HepG2 (cell line): ENCODE results near the gene FUZ. TPM values are rescaled to one million over a fixed set of nuclear protein-coding genes. Genes with fewer than 3 reads are reported as not detected.

Experiments used
- ATAC-seq: fragments of 200-7000 bp; cut with Tn5 transposase; 3 replicates; pipeline ENCODE4 v1.9.1; 2020; ENCODE audit warnings: mild to moderate bottlenecking, moderate library complexity
- BruUV-seq: library from RNA; stranded (reverse); fragments of 400-500 nt; replicated peaks from 2 replicates; lab custom pipeline; 2021; lab: Mats Ljungman, UMichigan
- CTCF ChIA-PET: fragments of 300-600 bp; formaldehyde crosslinking; extraction: SDS; loops from one replicate; lab custom pipeline; 2021; ENCODE audit warnings: low total read pairs, inconsistent platforms, low intra/inter-chr PET ratio; lab: Yijun Ruan, JAX
- POLR2A ChIA-PET: fragments of 350-600 bp; sonication (Branson Sonifier 250); formaldehyde crosslinking; loops from one replicate; lab custom pipeline; 2020; ENCODE audit warnings: antibody characterized with exemption, inconsistent platforms; lab: Yijun Ruan, JAX
- DNase-seq: peaks from one replicate; pipeline ENCODE4 v3.0.0-alpha.2; 2015; ENCODE audit warnings: low spot score
- FAIRE-seq: peaks from 3 replicates; lab custom pipeline; 2011; peaks lifted over from hg19 to GRCh38; lab: Jason Lieb, UNC
- H2AFZ ChIP-seq: one replicate; pipeline ENCODE4 v1.6.1; 2011; ENCODE audit warnings: low read length, inconsistent platforms
- H3K27ac ChIP-seq: fragments of 300-600 bp; 3 replicates; pipeline ENCODE4 v1.8.0; 2011; ENCODE audit warnings: mixed run types, mild to moderate bottlenecking, mixed read lengths, low read length, inconsistent platforms; ENCODE audit not compliant: insufficient read depth; ENCODE audit errors: extremely low read length
- H3K27me3 ChIP-seq, 2 experiments: fragments of 200-600 bp in 1 of 2; 2 replicates in 1 of 2; 3 replicates in 1 of 2; pipeline versions ENCODE4 v1.6.0 to v1.8.0; 2011; ENCODE audit warnings: low read length in 2 of 2, mild to moderate bottlenecking in 2 of 2, moderate library complexity in 2 of 2, inconsistent platforms in 1 of 2; ENCODE audit not compliant: insufficient read depth in 2 of 2, control insufficient read depth in 1 of 2
- H3K36me3 ChIP-seq, 2 experiments: fragments of 200-600 bp in 1 of 2; replicated peaks in 1 of 2; 2 replicates in 1 of 2; 3 replicates in 1 of 2; pipeline versions ENCODE4 v1.5.1 to v1.8.0; 2011; ENCODE audit warnings: low read length in 2 of 2, inconsistent platforms in 1 of 2; ENCODE audit not compliant: insufficient read depth in 2 of 2, control insufficient read depth in 1 of 2
- H3K4me1 ChIP-seq: 2 replicates; pipeline ENCODE4 v1.5.1; 2012; ENCODE audit warnings: low read length, inconsistent platforms; ENCODE audit not compliant: insufficient read depth
- H3K4me2 ChIP-seq: 2 replicates; pipeline ENCODE4 v1.6.0; 2011; ENCODE audit warnings: low read depth, low read length, inconsistent platforms
- H3K4me3 ChIP-seq, 3 experiments: fragments of 200-600 bp in 1 of 3; sonication (generic), shearing (Covaris generic) in 1 of 3; replicated peaks in 1 of 3; 2 replicates each; pipeline ENCODE4 v1.5.1; 2011 to 2016; ENCODE audit warnings: low read length in 3 of 3, inconsistent platforms in 2 of 3, low read depth in 2 of 3, mild to moderate bottlenecking in 2 of 3, control low read depth in 1 of 3, mixed read lengths in 1 of 3; ENCODE audit not compliant: insufficient read depth in 1 of 3
- H3K79me2 ChIP-seq: one replicate; pipeline ENCODE4 v1.6.1; 2011; ENCODE audit warnings: low read length, inconsistent platforms; ENCODE audit not compliant: insufficient read depth
- H3K9ac ChIP-seq: 2 replicates; pipeline ENCODE4 v1.6.0; 2011; ENCODE audit warnings: mild to moderate bottlenecking, low read depth, low read length, inconsistent platforms; ENCODE audit not compliant: insufficient read depth
- H3K9me3 ChIP-seq: 2 replicates; pipeline ENCODE4 v1.5.1; 2012; ENCODE audit warnings: mild to moderate bottlenecking, low read length
- H4K20me1 ChIP-seq: 2 replicates; pipeline ENCODE4 v1.6.0; 2011; ENCODE audit warnings: inconsistent platforms, mild to moderate bottlenecking, low read length, moderate library complexity; ENCODE audit not compliant: insufficient read depth
- PRDM10 ChIP-seq: sonication (generic); formaldehyde crosslinking; IDR thresholded peaks from 2 replicates; pipeline ENCODE4 v1.4.0; 2020; ENCODE audit warnings: low read depth, missing genetic modification reagents
- ZHX2 ChIP-seq, 2 experiments: sonication (generic) in 1 of 2; formaldehyde crosslinking in 1 of 2; IDR thresholded peaks; 2 replicates each; pipeline versions ENCODE4 v1.6.1 to v1.9.0; 2014 to 2022; ENCODE audit warnings: antibody characterized with exemption in 1 of 2, borderline replicate concordance in 1 of 2, inconsistent platforms in 1 of 2, low read depth in 1 of 2, missing genetic modification reagents in 1 of 2
- ZKSCAN1 ChIP-seq: fragments of 150-350 bp; IDR thresholded peaks from 2 replicates; pipeline ENCODE4 v1.6.1; 2014; ENCODE audit warnings: low read length
- ZNF121 ChIP-seq: sonication (generic); formaldehyde crosslinking; IDR thresholded peaks from 2 replicates; pipeline ENCODE4 v1.5.0; 2020; ENCODE audit warnings: mild to moderate bottlenecking, missing genetic modification reagents
- ZNF225 ChIP-seq: sonication (generic); formaldehyde crosslinking; IDR thresholded peaks from 2 replicates; pipeline ENCODE4 v1.4.0; 2020; ENCODE audit warnings: mild to moderate bottlenecking, missing genetic modification reagents
- ZNF570 ChIP-seq: sonication (generic); formaldehyde crosslinking; IDR thresholded peaks from 2 replicates; pipeline ENCODE4 v1.4.0; 2020; ENCODE audit warnings: mild to moderate bottlenecking, missing genetic modification reagents, borderline replicate concordance
- ZNF644 ChIP-seq: IDR thresholded peaks from 2 replicates; pipeline ENCODE4 v1.6.1; 2016; ENCODE audit warnings: low read depth
- ZNF652 ChIP-seq: IDR thresholded peaks from 2 replicates; pipeline ENCODE4 v1.6.1; 2016; ENCODE audit warnings: low read depth, borderline replicate concordance
- WGBS: methylation state at CpG from one replicate; pipeline ENCODE4 v1.1.6; 2017; ENCODE audit warnings: low lambda C conversion rate; 5-methylcytosine and 5-hydroxymethylcytosine counted together
- in situ Hi-C: cut with HindIII; loops from 2 replicates; pipeline ENCODE4 v1.10.0; 2017; ENCODE audit warnings: low pct_unique_long_range_greater_than_20kb; ENCODE audit not compliant: extremely low pct_ligation_motif_present
- intact Hi-C: fragments of 100-400 bp; cut with micrococcal nuclease; formaldehyde crosslinking; loops from one replicate; pipeline ENCODE4 v1.10.0; 2022; ENCODE audit not compliant: unreplicated experiment
- polyA plus RNA-seq, 8 experiments: library from polyadenylated mRNA; depleted of rRNA in 3 of 8; stranded (reverse) in 7 of 8; unstranded in 1 of 8; fragments of >200 nt; fragmentation: Illumina TruSeq in 4 of 8; extraction: Trizol in 4 of 8; gene quantifications; 2 replicates each; pipeline versions ENCODE4 v1.2.1 to v1.2.3, GENCODE V29; 2011 to 2016; ENCODE audit warnings: low read depth in 4 of 8, missing spikeins in 1 of 8, mixed read lengths in 1 of 8; ENCODE audit not compliant: insufficient read depth in 1 of 8
- total RNA-seq, 5 experiments: library from RNA; depleted of rRNA; stranded (reverse); fragments of >200 nt; fragmentation: Illumina TruSeq; extraction: Trizol; gene quantifications; 2 replicates each; pipeline ENCODE4 v1.2.3, GENCODE V29; 2016; ENCODE audit warnings: low read depth in 1 of 5

Gene FUZ
- total and polyA plus RNA-seq, 2 of the 13 experiments (the other 11 are each of a cell fraction or from before 2014, with no cell fraction given): 0.08 TPM; not detected in 1

GRCh38 chr19:49763230-49763629 is 49.9 kb downstream of the FUZ start, which contains the start of gene TSKS:
TSKS (minus strand) TSS chr19:49763306; CDS start chr19:49763247, 59 bp downstream.
- H3K27ac ChIP-seq: no peak within 1 kb of the TSS
- no peak within 1 kb of the TSS for H3K4me3 ChIP-seq
- POLR2A ChIA-PET: no interaction called here

More at GRCh38 chr19:49763230-49763629, 49.9 kb downstream of the FUZ start, which contains the start of gene TSKS:
- no peak for DNase-seq
- H3K4me2 ChIP-seq: peak within 1 kb of the TSS; percentile 23; the same call in 1 of the 2 replicates
- H3K4me1 ChIP-seq: peaks cover 38% of the 10 kb centered on the region
- H3K36me3 ChIP-seq: no peaks in the 10 kb centered on the region
- CTCF ChIA-PET: no interaction called here
- TF ChIP-seq PRDM10 (CRISPR knock-in tag) (peak; percentile 47; the same call in 1 of the 2 replicates), ZKSCAN1 (no peak), ZNF225 (CRISPR knock-in tag) (no peak), ZNF644 (no peak), ZNF121 (CRISPR knock-in tag) (no peak), ZNF652 (CRISPR knock-in tag) (no peak), ZHX2 (IDR thresholded peaks at IDR 0.05; ENCODE audit: low read depth) (no peak), ZHX2 (CRISPR knock-in tag; IDR thresholded peaks at IDR 0.05; ENCODE audit: borderline replicate concordance) (no peak), ZNF570 (CRISPR knock-in tag) (no peak)
- in situ Hi-C loops (no loop called here), intact Hi-C loops (loop anchor here (10.0 kb wide), 1 partner anchor 52 kb away; the partner anchor contains the start of genes FUZ and MED25)
- H2AFZ ChIP-seq: no peak within 1 kb of the TSS
- no peaks in the 10 kb centered on the region; a peak in 1 of 5 replicates for H3K27me3 ChIP-seq
- BruUV-seq: no TSS peak
- 55% methylated on average over 3 of the region's 6 CpGs for WGBS
- no peaks in the 10 kb centered on the region for H4K20me1 ChIP-seq
- H3K79me2 ChIP-seq: peaks cover 12% of the 10 kb centered on the region
- H3K9ac ChIP-seq: no peak within 1 kb of the TSS
- no peaks in the 10 kb centered on the region for H3K9me3 ChIP-seq
- FAIRE-seq: no peak
- no peak for ATAC-seq
